ENCODE measurements around the gene OPCML.

The OPCML gene

DNA sequence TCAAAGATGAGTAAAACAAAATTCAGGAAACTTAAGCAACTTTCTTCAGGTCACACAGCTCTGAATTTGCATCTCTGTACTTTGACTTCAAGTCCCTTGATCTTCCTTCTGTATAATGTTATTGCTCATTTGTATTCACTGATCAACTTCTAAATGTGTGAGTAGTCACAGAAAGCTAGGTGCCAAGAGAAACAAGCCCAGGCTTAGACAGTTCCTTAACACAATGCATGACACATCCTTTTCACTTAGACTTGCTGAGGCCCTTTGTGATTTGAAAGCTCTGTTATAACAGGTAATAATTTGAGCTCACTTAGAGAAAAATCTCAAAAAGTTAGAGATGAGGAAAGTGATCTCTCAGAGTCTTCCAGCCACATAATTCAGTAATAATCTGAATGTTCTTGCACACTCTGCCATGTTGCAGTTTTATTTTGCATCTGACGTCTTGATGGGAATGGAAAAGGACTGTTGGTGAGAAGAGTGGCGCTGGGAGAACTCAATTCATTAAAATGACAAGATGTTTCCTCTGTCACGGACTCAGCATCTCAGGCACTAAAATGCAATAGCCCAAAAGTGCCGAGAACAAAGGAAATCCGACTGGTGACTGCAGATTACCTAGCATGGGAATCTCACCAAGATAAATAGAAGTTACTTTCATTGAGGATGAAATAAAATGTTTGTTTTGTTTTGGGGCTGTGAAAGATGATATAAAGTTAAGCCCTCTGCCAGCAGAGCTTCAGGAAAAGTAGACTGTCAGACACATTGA, 665.3 kb downstream of the OPCML start:
- DNase-seq, result no peak

DNA sequence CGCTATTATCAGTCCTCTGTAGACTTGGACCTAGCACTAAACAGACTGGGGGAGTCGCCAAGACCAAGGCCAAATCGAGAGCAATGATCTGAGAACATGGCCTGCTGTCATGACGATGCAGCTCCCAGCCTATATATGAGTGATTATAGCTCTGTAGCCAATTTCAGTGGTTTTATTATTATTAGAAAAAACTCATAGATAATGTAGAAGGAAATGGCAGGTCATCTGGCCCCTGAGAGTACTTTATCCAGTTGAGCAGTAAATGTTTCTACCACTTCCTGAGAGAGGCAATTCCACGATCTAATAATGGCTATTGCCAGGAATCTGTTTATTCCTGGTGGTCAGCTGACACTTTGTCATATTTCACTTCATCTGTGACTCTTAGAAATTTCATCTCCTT, 666.7 kb downstream of the OPCML start:
- DNase-seq, result no peak

- no peak for DNase-seq
Observed at GRCh38 chr11:132864811-132865576, 667.3 kb downstream of the OPCML start.

DNA sequence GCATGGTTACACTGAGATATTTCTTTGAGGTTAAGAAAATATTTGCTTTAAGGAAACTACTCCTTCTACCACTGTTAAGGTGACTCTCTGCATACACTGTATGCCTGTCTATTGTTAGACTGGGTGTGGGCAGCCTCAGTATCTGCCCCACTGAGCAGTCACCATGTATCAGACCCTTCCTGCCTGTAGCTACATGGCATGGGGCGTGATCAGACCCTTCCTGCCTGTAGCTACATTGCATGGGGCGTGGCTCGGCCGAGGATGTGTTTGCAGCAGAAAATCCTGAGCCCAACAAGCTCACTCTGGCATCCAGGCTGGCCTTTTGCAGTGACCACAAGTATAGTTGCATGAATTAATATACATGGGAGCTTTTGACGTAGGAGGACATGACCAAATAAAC, 669.4 kb downstream of the OPCML start:
- DNase-seq, result no peak

DNA sequence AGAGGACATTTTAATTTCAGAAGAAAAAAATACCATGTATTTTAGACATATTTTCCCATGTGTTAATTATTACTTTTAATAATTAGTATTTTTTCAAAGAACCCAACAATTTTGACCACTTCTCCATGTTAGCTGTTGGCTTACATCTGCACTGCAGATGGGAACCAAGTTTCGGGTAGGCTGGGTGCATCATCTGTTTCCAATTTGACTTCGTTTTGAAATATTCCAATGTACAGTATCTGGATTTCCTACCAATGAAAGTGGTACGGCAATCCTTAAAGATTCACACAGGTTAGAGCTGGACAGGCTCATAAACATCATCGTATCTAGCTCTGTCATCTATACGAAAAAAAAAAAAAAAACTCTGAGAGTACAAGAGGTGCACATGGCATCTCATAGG, 670.2 kb downstream of the OPCML start:
- no peak for DNase-seq

- DNase-seq, result no peak
Observed at GRCh38 chr11:132859306-132859705, 673.0 kb downstream of the OPCML start.

GRCh38 chr11:132858223-132858622, 674.1 kb downstream of the OPCML start:
- no peak for DNase-seq

DNA sequence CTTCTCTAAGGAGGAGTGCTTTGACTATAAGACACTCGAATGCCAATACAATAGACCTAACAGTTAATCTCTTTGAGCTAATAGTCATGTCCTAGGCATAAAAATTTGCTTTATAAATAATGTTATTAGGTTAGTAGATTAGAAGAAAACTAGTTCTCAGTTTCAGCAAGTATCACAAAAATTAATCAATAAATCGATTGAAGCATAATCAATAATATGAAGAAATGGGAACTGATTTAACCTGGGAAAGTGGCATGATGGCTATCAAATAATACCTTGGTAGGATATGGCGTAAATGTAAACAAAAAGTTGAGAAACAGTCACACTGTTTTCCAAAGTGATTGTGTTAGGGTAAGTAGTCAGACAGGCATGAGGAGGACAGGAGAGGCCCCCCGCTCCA, 676.3 kb downstream of the OPCML start:
- no peak for DNase-seq

DNA sequence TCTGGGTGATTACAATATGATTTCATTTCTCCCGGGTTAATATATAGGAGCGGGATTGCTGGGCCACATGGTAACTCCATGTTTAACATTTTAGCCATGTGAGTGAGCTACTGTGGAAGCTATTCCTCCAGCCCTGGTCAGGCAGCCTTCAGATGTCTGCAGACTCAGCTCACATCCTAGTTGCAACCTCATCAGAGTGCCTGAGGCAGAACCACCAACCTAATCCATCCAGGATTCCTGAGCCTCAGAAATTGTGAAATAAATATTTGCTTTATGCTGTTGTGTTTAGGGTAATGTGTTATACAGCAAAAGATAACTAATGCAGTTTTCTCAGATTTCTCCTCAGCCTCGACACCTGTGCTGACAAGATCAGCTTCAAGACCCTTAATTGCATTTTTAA, 676.8 kb downstream of the OPCML start:
- DNase-seq, result no peak

DNA sequence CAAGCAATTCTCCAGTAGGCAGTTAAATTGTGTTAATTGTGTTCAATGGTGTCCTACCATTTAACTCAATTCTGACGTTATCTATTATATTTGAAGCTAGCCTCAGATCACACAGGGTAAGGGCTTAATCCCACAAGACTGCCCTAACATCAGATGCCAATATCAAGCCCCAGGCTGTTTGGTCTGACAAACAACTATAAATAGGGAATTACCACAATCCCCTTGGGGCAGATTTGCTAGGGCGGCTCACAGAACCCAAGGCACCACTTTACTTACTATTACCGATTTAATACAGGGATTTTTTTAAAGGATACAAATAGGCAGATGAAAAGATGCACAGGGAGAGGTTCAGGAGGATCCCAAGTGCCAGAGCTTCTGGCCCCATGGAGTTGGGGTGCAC, 678.4 kb downstream of the OPCML start:
- DNase-seq, result no peak

GRCh38 chr11:132852361-132852760, 679.9 kb downstream of the OPCML start:
- no peak for DNase-seq

GRCh38 chr11:132851247-132851646, 681.1 kb downstream of the OPCML start:
- DNase-seq, result no peak

DNA sequence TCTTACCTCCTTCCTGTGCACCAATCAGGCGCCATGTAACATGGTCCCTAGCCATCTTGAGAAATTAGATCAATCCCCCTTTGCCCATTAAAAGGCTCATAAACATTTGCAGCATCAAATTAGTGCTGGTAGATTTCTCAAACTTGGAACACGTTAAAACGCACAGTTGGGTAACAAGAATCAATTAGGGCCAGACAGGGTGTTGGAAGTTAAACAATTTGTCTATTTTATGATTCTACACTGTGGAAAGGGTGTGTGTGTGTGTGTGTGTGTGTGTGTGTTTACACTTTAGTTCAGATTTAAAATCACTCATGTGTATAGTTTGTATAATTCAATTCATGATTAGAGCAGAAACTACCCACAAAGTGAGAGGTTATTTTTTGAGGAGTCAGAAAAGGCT, 682.0 kb downstream of the OPCML start:
- DNase-seq, result no peak

GRCh38 chr11:132848336-132848735, 684.0 kb downstream of the OPCML start:
- no peak for DNase-seq

- DNase-seq, result no peak
Observed at GRCh38 chr11:132846075-132846474, 686.2 kb downstream of the OPCML start.

DNA sequence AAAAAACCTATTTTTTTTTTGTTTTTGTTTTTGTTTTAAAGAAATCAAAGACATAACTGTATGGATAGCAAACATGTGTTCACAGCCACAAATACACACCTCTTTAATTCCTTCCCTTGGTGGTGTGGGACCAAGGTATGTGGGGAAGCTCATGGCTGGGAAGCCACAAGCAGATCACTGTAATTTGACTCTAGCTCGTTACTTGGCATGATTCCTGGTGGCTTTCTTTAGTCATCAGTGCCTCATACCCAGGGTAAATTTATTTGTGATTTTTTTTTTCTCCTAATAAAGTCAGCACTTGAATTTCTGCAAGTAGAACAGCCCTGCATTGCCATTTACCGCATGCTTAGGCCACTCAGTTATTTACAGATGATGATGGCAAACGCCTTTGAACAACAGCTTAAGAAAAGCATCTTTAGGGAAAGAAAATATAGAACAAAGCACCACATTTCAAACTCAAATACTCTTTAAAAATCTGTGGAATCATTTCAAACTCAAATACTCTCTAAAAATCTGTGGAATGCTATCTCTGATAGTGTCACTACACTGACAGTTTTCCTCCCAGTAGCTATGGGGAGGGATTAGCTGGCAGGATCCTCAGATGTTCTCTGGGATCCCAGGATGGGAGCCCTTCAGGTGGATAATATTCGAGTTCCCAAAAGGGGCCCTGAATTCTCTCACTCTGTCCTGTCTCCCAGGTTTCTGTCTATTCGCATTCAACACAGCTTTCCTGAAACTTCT, 687.2 kb downstream of the OPCML start:
- DNase-seq, result no peak

DNA sequence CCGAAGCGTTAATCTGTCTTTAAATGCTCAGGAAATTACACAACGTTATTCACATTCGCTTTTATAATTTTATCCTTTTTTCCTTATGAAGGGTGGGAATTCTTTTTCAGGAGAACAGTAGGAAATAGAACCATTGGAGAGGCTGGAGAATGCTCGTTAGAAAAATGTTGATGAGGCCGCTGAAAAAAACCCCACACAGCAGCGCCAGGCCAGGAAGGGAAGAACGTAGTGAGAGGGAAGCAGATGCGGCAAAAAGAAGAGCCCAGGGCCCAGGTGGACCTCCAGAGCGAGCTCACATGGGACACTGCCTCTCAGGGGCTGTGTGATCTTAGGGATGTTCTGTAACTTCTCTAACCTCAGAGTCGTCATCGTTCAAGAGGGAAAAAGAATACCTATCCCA, 691.6 kb downstream of the OPCML start:
- DNase-seq, result no peak

GRCh38 chr11:132840191-132840590, 692.1 kb downstream of the OPCML start:
- DNase-seq, result no peak

- no peak for DNase-seq
Observed at GRCh38 chr11:132839236-132839945, 692.9 kb downstream of the OPCML start.

- DNase-seq, result peak; percentile 1
Observed at GRCh38 chr11:132838627-132839026, 693.7 kb downstream of the OPCML start.

GRCh38 chr11:132831272-132831671, 701.0 kb downstream of the OPCML start:
- DNase-seq, result no peak

DNA sequence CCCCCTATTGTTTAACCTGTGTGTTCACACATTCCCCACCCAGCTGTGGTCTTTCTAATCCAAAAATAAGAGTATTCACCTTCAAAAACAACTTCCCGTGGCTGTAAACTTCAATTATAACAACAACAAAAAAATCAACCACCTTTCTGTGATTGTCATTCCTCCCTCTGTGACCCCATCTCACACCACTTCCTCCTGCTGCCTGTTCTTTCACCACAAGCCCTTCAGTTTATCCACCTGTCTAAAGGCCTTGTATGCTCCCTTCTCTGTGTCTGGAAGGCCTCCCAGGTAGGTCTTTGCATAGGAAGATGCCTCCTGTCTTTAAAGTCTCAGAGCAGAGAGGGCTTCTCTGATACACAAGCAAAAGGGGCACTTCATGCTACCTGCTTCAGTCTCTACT, 707.7 kb downstream of the OPCML start:
- DNase-seq, result no peak

DNA sequence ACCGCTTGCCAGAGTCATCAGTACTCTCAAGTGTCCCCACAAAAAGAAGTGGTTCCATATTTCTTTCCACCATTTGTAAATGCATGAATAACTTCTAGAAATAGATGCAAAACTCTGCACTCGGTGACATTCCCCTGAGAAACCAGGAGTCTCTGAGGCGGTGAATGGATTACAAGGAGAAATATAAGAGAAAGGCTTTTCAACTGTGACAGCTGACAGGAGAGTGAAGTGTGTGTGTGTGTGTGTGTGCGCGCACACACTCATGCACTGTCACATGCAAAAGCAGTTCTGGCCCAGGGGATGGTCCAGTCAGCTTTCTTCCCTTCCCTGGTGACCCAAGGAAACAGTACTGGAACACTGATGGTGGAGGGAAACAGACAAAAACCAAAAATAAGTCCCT, 710.0 kb downstream of the OPCML start:
- DNase-seq, result no peak

Data from GDM1 (cell line).